Astrocyte (in vitro differentiated cells and primary cell): Measurements from ENCODE around the gene GRIK1. TPM values are rescaled to one million over a fixed set of nuclear protein-coding genes. Genes with fewer than 3 reads are reported as not detected.

Experiments used
- DNase-seq: peaks from one replicate; pipeline ENCODE4 v3.0.0-alpha.2; 2010; ENCODE audit warnings: low read depth
- FAIRE-seq: peaks from 2 replicates; lab custom pipeline; 2011; peaks lifted over from hg19 to GRCh38; lab: Jason Lieb, UNC
- H2AFZ ChIP-seq: 2 replicates; pipeline ENCODE4 v1.6.0; 2012; ENCODE audit warnings: low read depth, low read length, inconsistent platforms
- H3K27ac ChIP-seq: 2 replicates; pipeline ENCODE4 v1.5.1; 2011; ENCODE audit warnings: low read depth, low read length, inconsistent platforms
- H3K27me3 ChIP-seq: 2 replicates; pipeline ENCODE4 v1.6.0; 2011; ENCODE audit warnings: low read length, inconsistent platforms; ENCODE audit not compliant: insufficient read depth
- H3K36me3 ChIP-seq: 2 replicates; pipeline ENCODE4 v1.5.1; 2011; ENCODE audit warnings: low read length, inconsistent platforms; ENCODE audit not compliant: insufficient read depth
- H3K4me1 ChIP-seq: 2 replicates; pipeline ENCODE4 v1.5.1; 2011; ENCODE audit warnings: low read length, inconsistent platforms; ENCODE audit not compliant: insufficient read depth
- H3K4me2 ChIP-seq: 2 replicates; pipeline ENCODE4 v1.6.0; 2012; ENCODE audit warnings: low read length, inconsistent platforms
- H3K4me3 ChIP-seq: 2 replicates; pipeline ENCODE4 v1.5.1; 2011; ENCODE audit warnings: low read depth, mild to moderate bottlenecking, low read length, inconsistent platforms; ENCODE audit not compliant: insufficient read depth
- H3K79me2 ChIP-seq: 2 replicates; pipeline ENCODE4 v1.6.0; 2012; ENCODE audit warnings: mild to moderate bottlenecking, low read length, inconsistent platforms; ENCODE audit not compliant: insufficient read depth
- H3K9ac ChIP-seq: 2 replicates; pipeline ENCODE4 v1.6.0; 2012; ENCODE audit warnings: mild to moderate bottlenecking, low read length, inconsistent platforms
- H3K9me3 ChIP-seq: 2 replicates; pipeline ENCODE4 v1.5.1; 2012; ENCODE audit warnings: low read depth, mild to moderate bottlenecking, low read length, inconsistent platforms; ENCODE audit not compliant: insufficient read depth
- H4K20me1 ChIP-seq: 2 replicates; pipeline ENCODE4 v1.6.0; 2012; ENCODE audit warnings: low read length, inconsistent platforms; ENCODE audit not compliant: insufficient read depth
- H3K27ac Mint-ChIP-seq: one replicate; pipeline ENCODE4 v1.8.0; 2021; ENCODE audit warnings: mild to moderate bottlenecking, mixed read lengths; ENCODE audit not compliant: unreplicated experiment
- H3K27me3 Mint-ChIP-seq: one replicate; pipeline ENCODE4 v1.8.0; 2021; ENCODE audit warnings: low read depth, mixed read lengths; ENCODE audit not compliant: unreplicated experiment
- H3K36me3 Mint-ChIP-seq: one replicate; pipeline ENCODE4 v1.8.0; 2021; ENCODE audit warnings: low read depth, mixed read lengths; ENCODE audit not compliant: unreplicated experiment
- H3K4me1 Mint-ChIP-seq: one replicate; pipeline ENCODE4 v1.8.0; 2021; ENCODE audit warnings: low read depth, mixed read lengths; ENCODE audit not compliant: unreplicated experiment
- H3K4me3 Mint-ChIP-seq: one replicate; pipeline ENCODE4 v1.8.0; 2021; ENCODE audit warnings: mild to moderate bottlenecking, moderate library complexity, mixed read lengths; ENCODE audit not compliant: unreplicated experiment
- H3K9me3 Mint-ChIP-seq: one replicate; pipeline ENCODE4 v1.8.0; 2021; ENCODE audit warnings: mild to moderate bottlenecking, mixed read lengths; ENCODE audit not compliant: unreplicated experiment
- CTCF ChIP-seq: IDR thresholded peaks from 2 replicates; pipeline ENCODE4 v1.5.1; 2011; ENCODE audit warnings: low read depth, mild to moderate bottlenecking, inconsistent platforms, low read length, moderate library complexity; ENCODE audit not compliant: insufficient read depth
- EZH2 ChIP-seq: IDR thresholded peaks from 2 replicates; pipeline ENCODE4 v1.6.1; 2012; ENCODE audit warnings: mild to moderate bottlenecking, low read length, inconsistent platforms; ENCODE audit not compliant: insufficient read depth
- total RNA-seq: library from RNA; stranded (reverse); gene quantifications from 2 replicates; pipeline ENCODE4 v1.2.1, GENCODE V29; 2021

The GRIK1 gene
- total RNA-seq, 1 donor from 2014 or later = not detected

DNA sequence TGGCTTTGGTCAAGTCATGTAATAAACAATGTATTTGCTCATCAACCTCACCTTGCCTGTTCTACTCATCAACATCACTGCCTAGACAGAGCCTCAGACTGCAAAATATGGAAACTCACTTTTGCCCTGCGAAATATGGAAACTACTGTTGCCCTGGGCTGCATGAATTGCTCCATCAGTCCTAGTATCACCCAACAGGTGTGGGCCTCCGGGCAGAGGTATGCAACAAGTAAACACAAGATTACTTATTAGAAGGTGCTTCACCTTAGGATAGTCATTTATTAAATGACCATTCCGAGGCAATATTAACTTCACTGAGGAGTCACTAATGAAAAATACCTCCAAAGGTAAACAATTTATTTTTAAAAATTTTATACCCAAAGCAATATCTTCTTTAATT lies 354.3 kb downstream of the GRIK1 start:
- H3K9ac ChIP-seq = no peak overlapping the region
- DNase-seq (no peak), FAIRE-seq (no peak)
- TF ChIP-seq CTCF = no peak
- no peak for TF ChIP-seq EZH2
- H3K36me3 ChIP-seq = no peaks in the 10 kb centered on the region
- no peaks in the 10 kb centered on the region for H3K9me3 ChIP-seq
- no peaks in the 10 kb centered on the region for H3K9me3 Mint-ChIP-seq
- H2AFZ ChIP-seq = no peak overlapping the region
- no peak overlapping the region for H3K4me3 Mint-ChIP-seq
- no peaks in the 10 kb centered on the region for H3K4me1 Mint-ChIP-seq
- H3K27ac ChIP-seq = no peak overlapping the region
- no peak overlapping the region for H3K27ac Mint-ChIP-seq
- no peaks in the 10 kb centered on the region for H3K36me3 Mint-ChIP-seq
- no peak overlapping the region for H3K4me2 ChIP-seq
- H3K79me2 ChIP-seq = no peaks in the 10 kb centered on the region
- no peaks in the 10 kb centered on the region for H3K27me3 Mint-ChIP-seq
- H3K27me3 ChIP-seq = no peaks in the 10 kb centered on the region
- H3K4me1 ChIP-seq = no peaks in the 10 kb centered on the region
- H4K20me1 ChIP-seq = no peaks in the 10 kb centered on the region
- H3K4me3 ChIP-seq = no peak overlapping the region

GRCh38 chr21:29583424-29583924 lies 356.3 kb downstream of the GRIK1 start:
- H3K4me3 Mint-ChIP-seq = no peak overlapping the region
- no peaks in the 10 kb centered on the region for H3K79me2 ChIP-seq
- no peak for DNase-seq

More at GRCh38 chr21:29583424-29583924, 356.3 kb downstream of the GRIK1 start:
- H3K27ac ChIP-seq = no peak overlapping the region
- H3K4me1 ChIP-seq = no peaks in the 10 kb centered on the region
- H3K9me3 Mint-ChIP-seq = no peaks in the 10 kb centered on the region
- no peak overlapping the region for H3K27ac Mint-ChIP-seq
- FAIRE-seq = no peak
- no peaks in the 10 kb centered on the region for H3K27me3 Mint-ChIP-seq
- no peaks in the 10 kb centered on the region for H3K9me3 ChIP-seq
- no peaks in the 10 kb centered on the region for H3K4me1 Mint-ChIP-seq
- H2AFZ ChIP-seq = no peak overlapping the region
- no peaks in the 10 kb centered on the region for H4K20me1 ChIP-seq
- H3K36me3 Mint-ChIP-seq = no peaks in the 10 kb centered on the region
- TF ChIP-seq EZH2 = no peak
- no peak for TF ChIP-seq CTCF
- H3K27me3 ChIP-seq = no peaks in the 10 kb centered on the region
- H3K9ac ChIP-seq = no peak overlapping the region
- H3K36me3 ChIP-seq = no peaks in the 10 kb centered on the region
- H3K4me2 ChIP-seq = no peak overlapping the region
- no peak overlapping the region for H3K4me3 ChIP-seq
